NCI-H226 (cell line): ENCODE measurements around the gene HAUS2.

Experiments
- DNase-seq: peaks from one replicate; pipeline ENCODE4 v3.0.0-alpha.2; 2015

HAUS2 gene

GRCh38 chr15:42611532-42611931, 62.9 kb downstream of the HAUS2 start:
- DNase-seq = no peak

GRCh38 chr15:42612367-42612912, 63.8 kb downstream of the HAUS2 start:
- DNase-seq = no peak

DNA sequence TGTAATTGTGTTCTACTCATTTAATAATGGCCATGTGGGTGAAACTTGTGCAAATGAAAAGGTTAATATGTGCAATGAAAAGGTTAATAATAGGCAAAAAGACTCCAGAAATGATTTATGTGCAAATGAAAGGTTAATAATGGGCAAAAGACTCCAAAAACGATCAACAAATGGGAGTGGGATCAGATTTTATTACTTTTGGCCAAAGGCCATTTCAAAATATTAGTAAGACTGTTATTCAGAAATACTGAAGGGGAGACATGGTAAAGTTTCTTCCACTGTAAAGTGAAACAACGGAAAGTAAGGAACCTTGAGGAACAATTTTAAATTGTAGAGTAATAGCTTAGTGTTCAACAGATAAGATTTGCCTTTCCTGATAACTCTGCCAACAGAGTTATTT, 67.5 kb downstream of the HAUS2 start:
- no peak for DNase-seq
